Measurements from ENCODE around the gene DGKB.

- TF ChIP-seq, protein P1, sequence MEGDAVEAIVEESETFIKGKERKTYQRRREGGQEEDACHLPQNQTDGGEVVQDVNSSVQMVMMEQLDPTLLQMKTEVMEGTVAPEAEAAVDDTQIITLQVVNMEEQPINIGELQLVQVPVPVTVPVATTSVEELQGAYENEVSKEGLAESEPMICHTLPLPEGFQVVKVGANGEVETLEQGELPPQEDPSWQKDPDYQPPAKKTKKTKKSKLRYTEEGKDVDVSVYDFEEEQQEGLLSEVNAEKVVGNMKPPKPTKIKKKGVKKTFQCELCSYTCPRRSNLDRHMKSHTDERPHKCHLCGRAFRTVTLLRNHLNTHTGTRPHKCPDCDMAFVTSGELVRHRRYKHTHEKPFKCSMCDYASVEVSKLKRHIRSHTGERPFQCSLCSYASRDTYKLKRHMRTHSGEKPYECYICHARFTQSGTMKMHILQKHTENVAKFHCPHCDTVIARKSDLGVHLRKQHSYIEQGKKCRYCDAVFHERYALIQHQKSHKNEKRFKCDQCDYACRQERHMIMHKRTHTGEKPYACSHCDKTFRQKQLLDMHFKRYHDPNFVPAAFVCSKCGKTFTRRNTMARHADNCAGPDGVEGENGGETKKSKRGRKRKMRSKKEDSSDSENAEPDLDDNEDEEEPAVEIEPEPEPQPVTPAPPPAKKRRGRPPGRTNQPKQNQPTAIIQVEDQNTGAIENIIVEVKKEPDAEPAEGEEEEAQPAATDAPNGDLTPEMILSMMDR (conservative IDR thresholded peaks at IDR 0.05): no peak
- no peak for TF ChIP-seq EZH2 (IDR thresholded peaks at IDR 0.05; ENCODE audit: low read depth)
Observed at GRCh38 chr7:14287398-14287797, 615.2 kb downstream of the DGKB start.

Measured in PC-9 (cell line).